Spleen (tissue), 7 donors: Measurements from ENCODE around the gene PHKG1.
"Not testable (repeated sequence)": the region's sequence is repeated elsewhere in the genome, so short reads cannot be mapped to it uniquely, and the experiment has no call there.

Source experiments
- CTCF ChIP-seq, 11 experiments: fragments of 200-600 bp in 7 of 11; fragments of 450-650 bp in 4 of 11; sonication (generic) in 4 of 11; IDR thresholded peaks in 8 of 11; conservative IDR thresholded peaks in 3 of 11; 1 replicate in 7 of 11; 2 replicates in 4 of 11; pipeline versions ENCODE4 v1.4.0 to v1.8.0; 2016 to 2021; ENCODE audit warnings: antibody characterized with exemption in 11 of 11, inconsistent platforms in 4 of 11, mild to moderate bottlenecking in 1 of 11
- POLR2A ChIP-seq, 3 donors: fragments of 450-650 bp; IDR thresholded peaks; one replicate each; pipeline ENCODE4 v1.5.1; 2017; ENCODE audit warnings: antibody characterized with exemption in 3 of 3, mild to moderate bottlenecking in 1 of 3
- donor health status: DM: no; HTN: no; CAD: no; lungs with moderate emphysema.
- donor health status: DM: no; HTN: no; CAD: no.
- donor health status: DM: no; HTN: no; CAD: no.

- not testable (repeated sequence) for TF ChIP-seq POLR2A (IDR thresholded peaks at IDR 0.05); CTCF (IDR thresholded peaks at IDR 0.05 in 8 of 11, conservative IDR thresholded peaks at IDR 0.05 in 3 of 11)
These were observed 44.0 kb downstream of the PHKG1 start for GRCh38 chr7:56048763-56049162.
